Activated CD4-positive, alpha-beta T cell treated with anti-CD3 and anti-CD28 coated beads, Interleukin-2, amount 10 ng/mL, durations not matched to agents 24 days and 14 days (primary cell): ENCODE measurements around the gene TRDN. TPM values are rescaled to one million over a fixed set of nuclear protein-coding genes. Genes with fewer than 3 reads are reported as not detected.
"Not testable (repeated sequence)": the region's sequence is repeated elsewhere in the genome, so short reads cannot be mapped to it uniquely, and the experiment has no call there.

ENCODE experiments used
- DNase-seq: peaks from one replicate; pipeline ENCODE4 v3.0.0; 2022
- H3K27ac Mint-ChIP-seq: one replicate; pipeline ENCODE4 v1.8.0; 2022; ENCODE audit warnings: mild to moderate bottlenecking, mixed read lengths
- H3K27me3 Mint-ChIP-seq: one replicate; pipeline ENCODE4 v1.8.0; 2022; ENCODE audit warnings: mixed read lengths
- H3K36me3 Mint-ChIP-seq: one replicate; pipeline ENCODE4 v1.8.0; 2022; ENCODE audit warnings: low read depth, mild to moderate bottlenecking, mixed read lengths
- H3K4me1 Mint-ChIP-seq: one replicate; pipeline ENCODE4 v1.8.0; 2021; ENCODE audit warnings: mixed read lengths
- H3K4me3 Mint-ChIP-seq: one replicate; pipeline ENCODE4 v1.8.0; 2022; ENCODE audit warnings: mild to moderate bottlenecking, moderate library complexity, mixed read lengths
- H3K9me3 Mint-ChIP-seq: one replicate; pipeline ENCODE4 v1.8.0; 2021; ENCODE audit warnings: mixed read lengths
- intact Hi-C: fragments of 100-400 bp; cut with micrococcal nuclease; formaldehyde crosslinking; loops from one replicate; pipeline ENCODE4 v1.15.1; 2023
- total RNA-seq: library from RNA; stranded (reverse); gene quantifications from 2 replicates; pipeline ENCODE4 v1.2.3, GENCODE V29; 2022

Gene TRDN
- total RNA-seq, 1 donor from 2014 or later: not detected

- no peaks in the 10 kb centered on the region for H3K4me1 Mint-ChIP-seq
- intact Hi-C loops: no loop called here
- no peaks in the 10 kb centered on the region for H3K36me3 Mint-ChIP-seq
- no peaks in the 10 kb centered on the region for H3K9me3 Mint-ChIP-seq
- no peaks in the 10 kb centered on the region for H3K27me3 Mint-ChIP-seq
- no peak overlapping the region for H3K4me3 Mint-ChIP-seq
- H3K27ac Mint-ChIP-seq: no peak overlapping the region
- no peak for DNase-seq
Measured at GRCh38 chr6:123565529-123565928, 71.2 kb downstream of the TRDN start.

DNA sequence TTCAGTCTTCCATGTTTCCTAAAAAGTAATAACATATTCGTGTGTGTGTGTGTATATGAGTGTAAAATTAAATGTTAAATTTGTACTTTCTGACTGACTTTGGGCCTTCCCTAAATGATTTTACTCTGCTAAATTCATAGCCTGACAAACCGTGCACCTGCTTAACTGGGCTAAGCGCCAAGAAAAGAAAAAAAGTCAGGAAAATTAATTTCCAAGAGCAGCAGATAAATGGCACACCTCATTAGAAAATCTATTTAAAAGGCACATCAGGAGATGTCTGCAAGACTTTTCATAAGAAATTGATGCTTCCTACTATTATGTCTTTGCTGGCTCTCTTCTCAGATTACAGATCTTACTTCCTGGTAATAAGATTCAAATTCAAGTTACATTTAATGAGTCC, 72.4 kb downstream of the TRDN start:
- H3K36me3 Mint-ChIP-seq: no peaks in the 10 kb centered on the region

GRCh38 chr6:123562677-123563076, 74.1 kb downstream of the TRDN start:
- no peaks in the 10 kb centered on the region for H3K27me3 Mint-ChIP-seq
- H3K4me3 Mint-ChIP-seq: no peak overlapping the region
- H3K36me3 Mint-ChIP-seq: no peaks in the 10 kb centered on the region
- H3K4me1 Mint-ChIP-seq: no peaks in the 10 kb centered on the region
- no peaks in the 10 kb centered on the region for H3K9me3 Mint-ChIP-seq
- intact Hi-C loops: no loop called here
- H3K27ac Mint-ChIP-seq: no peak overlapping the region
- no peak for DNase-seq

More for the DNA sequence above, 72.4 kb downstream of the TRDN start:
- DNase-seq: no peak
- H3K4me3 Mint-ChIP-seq: no peak overlapping the region
- H3K4me1 Mint-ChIP-seq: no peaks in the 10 kb centered on the region
- intact Hi-C loops: no loop called here
- no peaks in the 10 kb centered on the region for H3K27me3 Mint-ChIP-seq
- no peak overlapping the region for H3K27ac Mint-ChIP-seq
- H3K9me3 Mint-ChIP-seq: no peaks in the 10 kb centered on the region

DNA sequence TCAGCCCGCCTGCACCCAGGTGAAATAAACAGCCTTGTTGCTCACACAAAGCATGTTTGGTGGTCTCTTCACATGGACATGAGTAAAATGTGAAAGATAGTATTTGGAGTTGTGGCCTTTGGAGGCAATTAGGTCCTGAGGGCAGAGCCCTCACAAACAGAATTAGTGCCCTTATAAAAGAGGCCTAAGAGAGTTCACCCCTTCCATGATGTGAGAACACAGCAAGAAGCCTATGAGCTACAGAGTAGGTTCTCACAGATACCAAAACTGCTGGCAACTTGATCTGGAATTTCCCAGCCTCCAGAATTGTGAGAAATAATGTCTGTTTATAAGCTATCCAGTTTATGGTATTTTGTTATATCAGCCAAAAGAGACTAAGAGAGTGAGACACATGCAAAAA, 74.5 kb downstream of the TRDN start:
- no peak overlapping the region for H3K27ac Mint-ChIP-seq
- H3K4me3 Mint-ChIP-seq: no peak overlapping the region
- H3K27me3 Mint-ChIP-seq: no peaks in the 10 kb centered on the region
- no peaks in the 10 kb centered on the region for H3K9me3 Mint-ChIP-seq
- H3K36me3 Mint-ChIP-seq: no peaks in the 10 kb centered on the region
- no peak for DNase-seq
- intact Hi-C loops: no loop called here
- H3K4me1 Mint-ChIP-seq: no peaks in the 10 kb centered on the region

DNA sequence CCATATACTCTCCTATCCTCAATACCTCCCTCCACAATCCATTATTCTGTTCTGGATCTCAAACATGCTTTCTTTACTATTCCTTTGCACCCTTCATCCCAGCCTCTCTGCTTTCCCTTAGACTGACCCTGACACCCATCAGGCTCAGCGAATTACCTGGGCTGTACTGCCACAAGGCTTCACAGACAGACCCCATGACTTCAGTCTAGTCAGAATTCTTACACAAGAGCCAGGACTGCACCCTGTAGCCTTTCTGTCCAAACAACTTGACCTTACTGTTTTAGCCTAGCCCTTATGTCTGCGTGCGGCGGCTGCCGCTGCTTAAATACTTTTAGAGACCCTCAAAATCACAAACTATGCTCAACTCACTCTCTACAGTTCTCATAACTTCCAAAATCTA, 76.9 kb downstream of the TRDN start:
- H3K9me3 Mint-ChIP-seq, H3K36me3 Mint-ChIP-seq, H3K4me3 Mint-ChIP-seq, intact Hi-C loops, H3K27ac Mint-ChIP-seq, DNase-seq, H3K27me3 Mint-ChIP-seq, H3K4me1 Mint-ChIP-seq: not testable (repeated sequence)

- DNase-seq, H3K27me3 Mint-ChIP-seq, H3K4me1 Mint-ChIP-seq, H3K27ac Mint-ChIP-seq, H3K4me3 Mint-ChIP-seq, H3K9me3 Mint-ChIP-seq, H3K36me3 Mint-ChIP-seq, intact Hi-C loops: not testable (repeated sequence)
Measured at GRCh38 chr6:123557474-123557873, 79.3 kb downstream of the TRDN start.

DNA sequence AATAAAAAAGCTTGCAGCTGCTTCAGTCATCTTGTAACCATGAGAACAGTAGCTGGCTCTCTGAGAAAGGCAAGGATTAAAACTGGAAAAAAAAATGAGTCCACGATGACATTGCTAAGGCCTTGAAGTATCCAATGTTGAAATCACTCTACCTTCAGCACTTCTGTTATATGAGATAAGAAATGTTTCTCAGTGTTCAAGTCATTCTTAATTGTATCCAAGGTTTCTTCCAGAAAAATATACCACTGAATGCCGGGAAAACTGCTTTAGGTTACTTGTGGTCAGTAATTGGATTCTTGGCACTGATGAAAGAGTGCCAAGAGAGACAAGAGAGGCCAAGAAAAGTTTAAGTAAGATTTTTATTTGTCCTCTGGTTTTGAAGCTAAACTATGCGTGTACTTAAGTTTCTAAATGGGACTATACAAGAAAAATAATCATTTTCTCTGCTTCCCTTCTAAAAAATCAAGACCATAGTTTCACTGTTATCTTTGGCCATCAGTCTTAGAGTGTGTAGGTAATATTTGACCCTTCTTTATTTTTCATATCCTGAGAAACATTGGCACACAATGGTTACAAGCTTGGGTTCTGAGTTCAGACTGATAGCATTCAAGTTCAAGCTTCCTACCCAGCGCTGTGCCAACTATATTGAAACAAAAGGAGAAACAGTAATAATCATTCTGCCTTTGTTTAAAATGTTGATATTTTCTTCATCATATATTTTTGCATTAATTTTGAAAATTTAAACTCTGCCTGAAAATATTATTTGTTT, 84.6 kb downstream of the TRDN start:
- no peak overlapping the region for H3K4me3 Mint-ChIP-seq
- no peak overlapping the region for H3K27ac Mint-ChIP-seq
- no peaks in the 10 kb centered on the region for H3K36me3 Mint-ChIP-seq
- H3K27me3 Mint-ChIP-seq: no peaks in the 10 kb centered on the region
- no peaks in the 10 kb centered on the region for H3K4me1 Mint-ChIP-seq
- DNase-seq: no peak
- H3K9me3 Mint-ChIP-seq: no peaks in the 10 kb centered on the region
- intact Hi-C loops: no loop called here

GRCh38 chr6:123550052-123550617, 86.6 kb downstream of the TRDN start:
- Mint-ChIP-seq H3K36me3 (no peaks in the 10 kb centered on the region), H3K9me3 (no peaks in the 10 kb centered on the region)

GRCh38 chr6:123549476-123549875, 87.3 kb downstream of the TRDN start:
- Mint-ChIP-seq H3K36me3 (no peaks in the 10 kb centered on the region), H3K27ac (no peak overlapping the region), H3K4me1 (no peaks in the 10 kb centered on the region), H3K4me3 (no peak overlapping the region), H3K27me3 (no peaks in the 10 kb centered on the region), H3K9me3 (no peaks in the 10 kb centered on the region)
- intact Hi-C loops: no loop called here
- DNase-seq: no peak

More at GRCh38 chr6:123550052-123550617, 86.6 kb downstream of the TRDN start:
- H3K27me3 Mint-ChIP-seq: no peaks in the 10 kb centered on the region
- no peak overlapping the region for H3K27ac Mint-ChIP-seq
- intact Hi-C loops: no loop called here
- no peaks in the 10 kb centered on the region for H3K4me1 Mint-ChIP-seq
- no peak overlapping the region for H3K4me3 Mint-ChIP-seq
- no peak for DNase-seq

DNA sequence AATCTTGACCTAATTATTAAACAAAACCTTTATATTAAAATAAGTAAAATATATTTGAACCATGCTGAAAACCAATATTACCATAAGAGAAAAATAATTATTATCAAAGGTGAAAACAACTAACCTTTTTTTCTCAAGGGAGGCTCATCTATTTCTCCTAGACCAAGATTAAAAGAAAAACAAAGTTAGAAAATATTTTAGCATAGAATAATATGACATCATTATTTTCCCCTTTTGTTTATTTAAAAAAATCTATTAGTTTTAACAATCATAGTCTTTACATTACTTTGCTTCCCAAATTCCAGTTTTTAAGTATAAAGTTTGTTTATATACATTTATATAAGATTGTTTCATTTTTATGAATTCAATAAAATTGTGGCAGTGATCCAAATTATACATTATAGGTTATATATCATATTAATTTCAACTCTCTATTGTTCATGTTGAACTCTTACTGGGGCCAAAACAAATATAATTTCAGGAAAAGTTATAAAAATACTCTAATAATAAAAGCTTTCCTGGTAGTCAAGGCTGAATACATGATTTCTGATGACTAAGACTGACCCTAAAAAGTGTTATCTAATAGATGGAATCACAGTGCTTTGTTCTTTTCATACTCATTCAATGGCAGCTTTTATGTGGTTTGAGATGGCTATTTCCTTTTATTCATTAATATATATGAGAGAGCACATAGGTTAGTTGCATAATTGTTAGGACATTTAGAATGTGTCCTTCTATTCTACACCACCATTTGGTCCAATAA, 89.4 kb downstream of the TRDN start:
- no peak overlapping the region for H3K27ac Mint-ChIP-seq
- no peaks in the 10 kb centered on the region for H3K9me3 Mint-ChIP-seq
- H3K4me3 Mint-ChIP-seq: no peak overlapping the region
- no peaks in the 10 kb centered on the region for H3K36me3 Mint-ChIP-seq
- DNase-seq: no peak
- intact Hi-C loops: no loop called here
- H3K27me3 Mint-ChIP-seq: no peaks in the 10 kb centered on the region
- H3K4me1 Mint-ChIP-seq: no peaks in the 10 kb centered on the region

- Mint-ChIP-seq H3K36me3 (no peaks in the 10 kb centered on the region), H3K27me3 (no peaks in the 10 kb centered on the region), H3K27ac (no peak overlapping the region), H3K9me3 (no peaks in the 10 kb centered on the region), H3K4me3 (no peak overlapping the region), H3K4me1 (no peaks in the 10 kb centered on the region)
- intact Hi-C loops: no loop called here
- DNase-seq: no peak
Measured at GRCh38 chr6:123546537-123546936, 90.2 kb downstream of the TRDN start.

DNA sequence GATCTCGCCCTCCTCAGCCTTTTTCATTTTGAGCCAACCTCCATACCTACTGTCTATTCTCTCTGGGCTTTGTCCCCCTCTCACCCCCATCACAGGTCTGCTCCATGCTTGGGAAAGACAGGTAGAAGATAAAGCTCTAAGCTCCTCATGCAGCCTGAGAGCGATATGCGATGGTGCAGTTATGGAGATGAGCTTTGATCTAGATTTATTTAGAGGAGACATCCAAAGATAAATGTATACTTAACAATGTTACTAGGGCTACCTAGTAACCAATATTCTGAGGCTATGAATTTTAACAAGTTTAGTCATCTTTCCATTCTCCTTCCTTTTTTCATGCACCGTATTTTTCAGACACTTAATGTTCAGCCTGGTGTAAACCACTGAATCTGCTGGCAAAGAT, 95.3 kb downstream of the TRDN start:
- H3K4me3 Mint-ChIP-seq: no peak overlapping the region
- no peak for DNase-seq
- no peaks in the 10 kb centered on the region for H3K9me3 Mint-ChIP-seq
- intact Hi-C loops: no loop called here
- no peak overlapping the region for H3K27ac Mint-ChIP-seq
- H3K4me1 Mint-ChIP-seq: no peaks in the 10 kb centered on the region
- no peaks in the 10 kb centered on the region for H3K36me3 Mint-ChIP-seq
- no peaks in the 10 kb centered on the region for H3K27me3 Mint-ChIP-seq

DNA sequence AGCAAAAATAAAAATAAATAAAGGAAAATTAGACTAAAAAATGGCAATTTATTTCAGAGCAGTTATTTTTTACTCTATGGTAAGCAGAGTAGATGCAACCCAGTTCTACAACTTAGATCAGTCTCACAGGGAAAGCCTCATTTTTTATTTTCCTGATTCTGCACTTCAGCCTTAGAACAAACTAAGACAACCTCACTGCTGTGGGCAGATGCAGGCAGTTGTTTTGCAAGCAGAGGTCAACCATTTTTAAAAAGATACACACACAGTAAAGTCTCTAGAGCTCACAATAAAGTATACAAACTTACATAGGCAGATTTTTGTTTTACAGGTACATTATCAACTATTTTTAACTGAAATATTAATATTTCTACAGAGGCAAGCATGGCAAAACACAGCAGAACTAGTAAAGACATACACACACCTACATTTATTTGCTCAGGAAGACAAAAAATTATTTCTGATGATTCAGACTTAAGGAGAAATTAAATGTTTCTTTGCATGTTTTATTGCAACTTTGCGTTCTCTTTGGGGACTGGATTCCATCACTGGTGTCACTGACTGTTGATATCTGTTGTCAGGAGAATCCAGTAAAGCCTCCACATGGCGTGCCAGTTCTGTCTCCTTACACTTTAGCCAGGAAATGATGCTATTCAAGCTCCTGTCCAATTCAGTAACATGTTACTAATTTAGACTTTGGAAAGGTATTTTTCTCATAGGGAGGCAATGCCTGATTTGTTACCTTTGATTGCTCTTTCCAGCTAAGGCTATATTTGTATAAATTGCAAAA, 102.7 kb downstream of the TRDN start:
- H3K4me3 Mint-ChIP-seq: no peak overlapping the region
- H3K27me3 Mint-ChIP-seq: no peaks in the 10 kb centered on the region
- no peaks in the 10 kb centered on the region for H3K36me3 Mint-ChIP-seq
- no peaks in the 10 kb centered on the region for H3K4me1 Mint-ChIP-seq
- no peaks in the 10 kb centered on the region for H3K9me3 Mint-ChIP-seq
- no peak for DNase-seq
- H3K27ac Mint-ChIP-seq: no peak overlapping the region
- intact Hi-C loops: no loop called here

DNA sequence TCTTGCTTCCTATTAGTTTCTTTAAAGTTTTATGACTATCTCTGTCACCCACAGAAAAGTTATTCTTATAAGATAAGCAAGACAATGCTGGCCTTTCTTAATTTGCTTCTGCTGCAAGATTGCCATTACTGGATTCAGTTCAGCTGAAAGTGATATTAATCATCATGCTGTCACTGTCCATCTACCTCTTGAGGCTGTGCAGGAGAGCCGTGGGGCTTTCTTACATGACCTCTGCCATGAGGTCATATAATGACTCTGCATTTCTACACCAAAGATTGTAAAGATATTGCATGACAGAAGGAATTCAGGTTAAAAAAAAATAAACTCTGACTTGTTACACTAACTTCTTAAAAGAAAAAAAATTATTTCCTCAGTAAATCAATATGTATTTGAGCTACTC, 106.9 kb downstream of the TRDN start:
- no peaks in the 10 kb centered on the region for H3K36me3 Mint-ChIP-seq
- intact Hi-C loops: no loop called here
- H3K4me3 Mint-ChIP-seq: no peak overlapping the region

More for the DNA sequence above, 106.9 kb downstream of the TRDN start:
- no peaks in the 10 kb centered on the region for H3K9me3 Mint-ChIP-seq
- H3K27ac Mint-ChIP-seq: no peak overlapping the region
- no peak for DNase-seq
- no peaks in the 10 kb centered on the region for H3K4me1 Mint-ChIP-seq
- H3K27me3 Mint-ChIP-seq: no peaks in the 10 kb centered on the region
